ENCODE measurements around the gene EHD4. TPM values are rescaled to one million over a fixed set of nuclear protein-coding genes. Genes with fewer than 3 reads are reported as not detected.

Gene EHD4
- polyA plus RNA-seq, 1 donor = 39.6 TPM

DNA sequence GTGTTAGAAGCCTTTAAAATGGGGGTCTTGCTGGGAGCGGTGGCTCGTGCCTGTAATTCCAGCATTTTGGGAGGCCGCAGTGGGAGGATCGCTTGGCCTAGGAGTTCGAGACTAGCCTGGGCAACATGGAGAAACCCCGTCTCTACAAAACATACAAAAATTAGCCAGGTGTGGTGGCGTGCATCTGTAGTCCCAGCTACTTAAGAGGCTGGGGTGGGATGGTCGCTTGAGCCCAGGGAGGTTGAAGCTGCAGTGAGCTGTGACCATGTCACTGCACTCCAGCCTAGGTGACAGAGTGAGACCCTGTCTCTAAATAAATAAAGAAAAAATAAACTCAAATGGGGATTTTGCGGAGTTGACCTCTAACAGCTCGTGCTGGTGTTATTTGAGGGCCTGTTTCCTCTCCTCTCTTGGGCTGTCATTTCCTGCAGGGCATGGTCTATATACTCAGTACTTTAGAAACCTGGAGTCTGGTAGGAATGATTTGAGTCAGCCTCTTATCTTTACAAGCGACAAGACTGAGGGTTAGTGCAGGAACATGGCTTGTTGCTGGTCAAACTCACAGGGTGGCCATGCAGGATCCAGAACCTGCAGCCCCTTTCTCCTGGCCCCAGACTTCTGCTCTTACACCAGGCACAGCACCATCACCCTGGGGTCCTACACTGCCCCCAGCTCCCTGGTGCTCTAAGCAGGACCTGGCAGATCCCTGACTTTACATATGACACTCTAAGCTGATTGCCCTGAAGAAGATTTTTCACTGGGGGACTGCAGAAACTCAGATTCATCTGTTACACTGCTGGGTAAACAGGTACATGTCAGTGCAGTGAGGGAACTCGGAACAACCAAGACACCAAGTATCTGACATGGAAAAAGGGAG lies 15.1 kb downstream of the EHD4 start:
- DNase-seq (ENCODE audit: low read depth) = no peak

DNA sequence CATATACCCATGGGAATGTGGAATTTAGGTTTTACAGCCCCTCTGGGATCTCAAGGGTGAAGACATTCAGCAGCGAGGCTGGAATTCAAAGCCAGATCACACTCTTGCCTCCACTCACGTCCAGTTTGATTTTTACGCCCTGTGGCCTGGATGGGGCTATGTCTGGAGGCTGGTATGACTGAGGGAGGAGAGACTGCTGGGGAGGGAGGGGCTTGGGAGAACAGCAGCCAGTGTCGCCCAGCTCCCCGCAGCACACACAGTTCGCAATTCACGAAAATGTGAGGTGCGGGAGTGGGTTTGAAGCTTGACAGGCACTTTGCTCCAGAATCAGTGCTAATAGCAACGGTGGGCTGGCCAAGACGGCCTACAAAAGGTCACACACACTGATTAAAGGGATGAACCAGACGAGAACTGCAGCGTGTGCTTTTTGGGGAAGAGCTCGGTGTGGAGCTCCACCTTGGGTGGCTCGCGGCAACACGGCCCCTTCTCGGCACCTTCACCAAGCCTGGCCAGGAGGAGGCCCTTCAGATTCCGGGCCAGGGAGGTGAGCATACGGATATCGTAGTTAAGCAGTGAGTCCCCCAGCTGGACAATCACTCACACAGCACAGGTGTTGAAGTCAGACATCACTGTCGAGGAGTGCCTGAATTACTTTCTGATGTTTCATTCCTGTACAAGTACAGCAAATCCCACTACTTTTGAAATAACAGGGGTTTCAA lies 16.4 kb downstream of the EHD4 start:
- DNase-seq (ENCODE audit: low read depth) = no peak

DNA sequence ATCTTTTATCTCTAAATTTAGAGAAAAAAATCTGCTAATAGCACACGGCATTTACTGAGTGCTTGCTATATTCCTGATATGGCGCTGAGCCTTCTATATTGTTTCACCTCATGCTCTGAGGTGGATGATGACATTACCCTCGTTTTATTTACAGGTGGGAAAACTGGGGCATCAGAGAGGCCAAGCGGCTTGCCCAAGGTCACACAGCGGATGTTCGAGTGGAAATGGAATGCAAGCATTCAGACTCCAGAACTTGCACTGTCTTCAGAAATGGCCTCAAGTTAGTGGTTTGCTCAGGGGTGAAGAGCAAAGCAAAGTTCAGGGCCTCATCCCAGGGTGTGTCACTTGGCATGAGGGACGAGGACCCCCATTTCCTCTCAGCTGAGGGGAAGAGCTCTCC lies 17.3 kb downstream of the EHD4 start:
- DNase-seq (ENCODE audit: low read depth) = no peak

DNA sequence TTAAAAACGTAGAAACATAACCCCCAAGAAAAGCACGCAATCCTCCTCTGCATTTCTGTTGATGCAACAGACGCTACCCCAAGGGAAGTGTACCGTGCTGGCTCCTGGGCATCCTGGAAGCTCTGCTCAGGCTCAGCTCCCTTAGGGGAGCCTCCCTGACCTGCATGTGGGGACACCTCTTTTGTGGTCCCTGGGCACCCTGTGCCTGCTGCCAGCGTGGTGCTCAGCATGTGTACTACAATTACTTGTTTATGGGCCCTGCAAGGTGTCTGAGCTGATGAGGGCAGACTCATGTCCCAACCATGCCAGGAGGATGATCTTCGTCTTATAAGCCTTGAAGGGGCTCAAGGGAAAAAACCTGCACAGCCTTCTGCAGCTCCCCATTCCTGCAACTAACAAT lies 18.3 kb downstream of the EHD4 start:
- DNase-seq (ENCODE audit: low read depth) = no peak

DNA sequence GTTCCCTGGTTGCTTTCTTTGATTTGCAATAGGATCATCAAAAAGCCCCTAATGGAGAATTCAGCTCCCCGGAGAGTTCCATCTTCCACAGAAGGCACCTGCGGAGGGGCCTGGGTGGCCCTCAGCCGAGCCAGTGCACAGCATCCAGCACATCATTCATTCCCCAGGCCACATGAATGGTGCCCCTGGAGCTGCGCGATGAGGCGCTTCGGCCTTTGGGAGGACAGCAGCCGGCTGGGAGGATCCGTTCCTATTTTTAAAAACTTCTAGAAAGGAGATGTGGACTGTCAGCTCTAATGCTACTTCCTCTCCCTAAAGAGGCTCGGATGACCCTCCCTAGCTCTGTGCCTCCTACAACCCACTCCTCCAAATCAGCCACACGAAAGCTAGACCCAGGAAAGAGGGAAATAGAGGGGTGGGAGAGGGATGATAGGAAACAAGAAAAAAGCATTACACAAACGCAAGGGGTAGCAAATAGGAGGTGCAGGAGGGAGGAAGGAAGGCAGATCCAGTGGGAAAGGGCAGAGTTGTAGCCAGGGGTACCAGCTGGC lies 20.3 kb downstream of the EHD4 start:
- DNase-seq (ENCODE audit: low read depth) = no peak

DNA sequence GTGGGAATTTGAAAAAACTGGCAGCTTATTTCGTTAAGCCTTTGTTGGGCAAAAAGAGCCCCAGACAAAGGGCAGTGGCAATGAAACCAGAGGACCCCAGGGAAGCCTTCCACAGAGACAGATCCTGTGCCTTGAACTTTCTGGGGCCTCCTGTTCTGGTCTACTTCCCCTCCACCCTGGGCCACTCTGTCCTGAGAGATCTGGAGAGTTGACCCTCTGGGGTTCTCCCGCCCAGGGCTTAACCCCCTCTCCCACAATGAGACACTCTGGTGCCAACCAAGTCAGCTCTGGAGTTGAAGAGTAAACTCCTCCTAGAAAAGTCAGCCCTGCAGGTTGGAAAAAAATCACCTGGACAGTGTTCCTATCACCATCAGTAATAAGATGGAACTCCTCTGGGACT lies 20.8 kb downstream of the EHD4 start:
- no peak for DNase-seq (ENCODE audit: low read depth)

DNA sequence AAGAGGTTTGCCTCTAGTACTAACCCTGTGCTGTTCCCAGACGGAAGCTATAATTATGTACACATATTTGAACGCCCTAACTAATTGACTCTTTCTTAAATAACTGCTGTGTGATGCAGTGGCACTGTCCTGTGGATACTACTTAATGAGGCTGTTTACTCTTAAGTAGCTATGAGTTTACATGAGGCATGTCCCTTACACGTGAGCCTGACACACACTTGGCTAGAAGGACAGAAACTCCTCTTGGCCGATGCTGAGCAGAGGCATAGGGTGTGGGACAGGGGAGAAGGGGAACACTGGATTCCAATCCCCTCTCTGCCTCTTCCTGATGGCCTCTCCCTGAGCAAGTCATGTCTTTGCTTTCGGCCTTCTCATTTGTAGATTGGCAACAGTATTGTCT lies 21.9 kb downstream of the EHD4 start:
- no peak for DNase-seq (ENCODE audit: low read depth)

DNA sequence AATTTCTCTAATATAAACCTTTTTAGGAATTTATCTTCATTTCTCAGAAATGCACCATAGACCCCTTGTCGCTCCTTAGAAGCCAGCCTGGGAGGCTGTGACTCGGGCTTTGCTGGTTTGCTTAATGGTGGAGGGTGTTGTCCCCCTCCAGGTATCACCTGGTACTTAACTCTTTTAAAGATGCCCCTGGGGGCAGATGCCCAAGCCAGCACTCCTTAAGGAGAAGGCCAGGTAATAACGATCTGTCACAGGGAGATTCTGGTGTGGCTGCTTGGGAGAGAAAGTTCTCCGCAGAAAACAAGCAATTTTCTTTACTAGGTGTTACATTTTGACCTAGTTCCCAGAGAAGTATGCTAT lies 22.3 kb downstream of the EHD4 start:
- no peak for DNase-seq (ENCODE audit: low read depth)

DNA sequence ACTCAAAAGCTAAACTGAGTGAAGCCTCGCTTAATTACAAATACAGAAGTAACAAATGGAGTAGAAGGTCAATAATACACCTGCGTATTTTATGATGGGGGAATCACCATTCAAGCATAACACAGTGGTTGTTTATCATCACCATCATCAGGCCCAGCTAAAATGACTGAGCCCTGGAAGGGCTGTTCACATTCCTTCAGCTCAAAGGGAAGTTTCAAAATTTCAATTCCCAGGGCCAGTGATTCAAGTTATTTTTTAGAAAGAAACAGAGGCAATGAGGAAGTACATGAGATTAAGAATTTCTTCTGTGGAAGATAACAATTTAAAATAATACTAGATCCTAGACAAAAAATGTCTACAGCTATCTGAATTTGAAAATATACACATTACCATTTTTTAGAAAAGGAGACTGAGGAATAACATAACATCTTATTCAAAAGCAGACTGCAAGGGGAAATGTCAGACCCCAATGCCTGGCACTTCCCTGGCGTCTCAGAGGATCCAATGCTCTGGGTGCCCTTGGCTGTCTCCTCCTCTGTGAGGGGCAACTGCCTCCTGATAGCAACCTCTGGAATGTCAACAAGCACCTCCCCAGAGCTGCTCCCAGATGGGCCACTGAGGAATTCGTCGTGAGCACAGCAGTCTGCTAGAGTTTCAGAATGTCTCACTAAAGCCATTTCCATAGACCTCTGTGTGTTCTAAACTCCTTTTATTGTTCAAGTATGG lies 22.8 kb downstream of the EHD4 start:
- no peak for DNase-seq (ENCODE audit: low read depth)

DNA sequence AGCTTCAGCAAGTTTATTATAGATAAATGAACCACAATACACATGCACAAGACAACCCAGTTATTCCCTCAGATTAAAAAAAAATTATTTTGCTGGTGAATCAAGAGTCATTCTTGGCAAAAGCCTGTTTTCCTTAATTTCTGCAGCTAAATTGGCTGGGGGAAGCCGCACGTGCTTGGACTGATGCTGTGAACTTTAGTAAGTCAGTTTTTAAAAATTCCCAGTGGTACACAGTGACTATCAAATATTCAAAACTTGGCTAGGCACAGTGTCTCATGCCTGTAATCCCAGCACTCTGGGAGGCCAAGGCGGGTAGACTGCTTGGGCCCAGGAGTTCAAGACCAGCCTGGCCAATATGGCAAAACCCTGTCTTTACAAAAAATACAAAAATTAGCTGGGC lies 23.9 kb downstream of the EHD4 start:
- peak; percentile 54 for DNase-seq (ENCODE audit: low read depth)

DNA sequence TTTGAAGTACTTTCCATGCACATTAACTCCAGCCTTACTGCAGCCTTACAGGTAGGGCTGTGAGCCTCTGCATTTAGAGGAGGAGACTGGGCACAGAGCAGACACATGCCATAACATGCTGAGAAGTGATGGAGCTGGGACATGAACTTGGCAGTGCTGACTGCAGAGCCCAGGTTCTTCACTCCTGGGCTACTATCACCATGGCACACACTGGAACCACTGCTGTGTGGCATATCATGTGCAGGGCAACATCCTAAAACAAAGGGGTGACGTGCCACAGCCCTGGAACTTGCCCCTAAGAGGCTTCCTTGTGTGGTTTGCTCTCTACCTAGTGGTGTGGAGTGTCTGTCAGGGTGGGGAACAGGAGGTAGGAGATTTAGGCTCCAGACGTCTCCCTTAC lies 25.4 kb downstream of the EHD4 start:
- no peak for DNase-seq (ENCODE audit: low read depth)

DNA sequence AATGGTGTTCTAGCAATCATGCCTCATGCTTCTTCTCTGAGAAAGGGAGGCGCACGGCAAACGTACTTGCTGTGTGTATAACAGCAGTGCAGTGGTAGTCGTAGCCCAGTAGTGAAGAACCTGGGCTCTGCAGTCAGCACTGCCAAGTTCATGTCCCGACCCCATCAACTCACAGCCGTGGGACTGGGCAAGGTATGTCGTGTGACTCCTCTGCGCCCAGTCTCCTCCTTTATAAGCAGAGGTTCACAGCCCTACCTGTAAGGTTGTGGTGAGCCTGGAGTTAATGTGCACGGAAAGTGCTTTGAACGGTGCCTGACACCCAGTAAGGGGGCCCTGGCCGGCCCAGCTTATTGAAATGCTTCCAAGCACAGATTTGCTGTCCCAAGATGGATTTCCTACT lies 26.6 kb downstream of the EHD4 start:
- DNase-seq (ENCODE audit: low read depth) = no peak

DNA sequence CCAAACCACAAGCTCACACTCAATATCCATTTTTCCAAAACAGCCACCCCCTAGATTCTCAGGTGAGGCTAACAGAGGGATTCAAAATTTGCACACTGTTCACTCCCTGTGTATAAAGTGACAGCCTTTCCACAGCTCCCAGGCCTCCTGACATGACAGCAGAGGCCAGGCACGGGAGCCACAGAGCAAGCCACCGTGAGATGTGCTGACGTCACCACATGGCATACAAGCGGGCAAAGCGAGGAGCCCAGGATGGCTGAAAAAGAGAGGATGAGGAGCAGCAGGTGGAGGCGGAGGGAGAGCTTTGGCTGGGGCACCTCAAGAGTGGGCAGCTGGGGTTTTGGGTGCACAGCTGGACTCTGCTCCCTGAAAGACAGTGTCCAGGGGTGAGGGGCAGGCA lies 27.1 kb downstream of the EHD4 start:
- no peak for DNase-seq (ENCODE audit: low read depth)

DNA sequence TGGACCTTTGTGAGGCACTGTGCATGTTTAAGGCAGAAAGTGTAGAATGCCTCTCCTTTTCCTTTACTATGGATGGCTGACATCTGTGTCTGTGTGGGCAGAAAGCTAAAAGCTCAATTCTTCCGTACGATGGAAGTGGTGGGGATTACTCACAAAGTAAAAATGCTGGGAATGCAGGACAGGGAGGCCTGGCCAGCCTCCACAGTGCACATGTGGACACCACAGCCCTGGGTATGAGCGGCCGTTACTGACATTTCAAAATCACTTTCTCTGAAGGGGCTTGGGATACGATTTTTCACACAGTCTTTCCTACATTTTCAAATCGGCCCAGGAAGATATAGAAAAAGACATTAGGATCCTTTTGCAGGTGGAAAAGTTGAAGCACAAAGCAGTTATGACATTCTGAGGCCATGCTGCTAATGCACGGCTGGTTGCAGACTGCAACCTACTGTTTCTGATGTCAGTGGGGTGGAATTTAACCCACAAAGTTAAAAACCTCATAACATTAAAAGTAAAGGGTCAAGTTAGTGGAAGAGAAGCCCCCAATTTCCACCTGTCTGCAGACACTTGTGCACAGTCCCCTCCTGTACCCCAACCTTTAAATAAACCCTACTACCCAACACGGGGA lies 27.9 kb downstream of the EHD4 start:
- no peak for DNase-seq (ENCODE audit: low read depth)

DNA sequence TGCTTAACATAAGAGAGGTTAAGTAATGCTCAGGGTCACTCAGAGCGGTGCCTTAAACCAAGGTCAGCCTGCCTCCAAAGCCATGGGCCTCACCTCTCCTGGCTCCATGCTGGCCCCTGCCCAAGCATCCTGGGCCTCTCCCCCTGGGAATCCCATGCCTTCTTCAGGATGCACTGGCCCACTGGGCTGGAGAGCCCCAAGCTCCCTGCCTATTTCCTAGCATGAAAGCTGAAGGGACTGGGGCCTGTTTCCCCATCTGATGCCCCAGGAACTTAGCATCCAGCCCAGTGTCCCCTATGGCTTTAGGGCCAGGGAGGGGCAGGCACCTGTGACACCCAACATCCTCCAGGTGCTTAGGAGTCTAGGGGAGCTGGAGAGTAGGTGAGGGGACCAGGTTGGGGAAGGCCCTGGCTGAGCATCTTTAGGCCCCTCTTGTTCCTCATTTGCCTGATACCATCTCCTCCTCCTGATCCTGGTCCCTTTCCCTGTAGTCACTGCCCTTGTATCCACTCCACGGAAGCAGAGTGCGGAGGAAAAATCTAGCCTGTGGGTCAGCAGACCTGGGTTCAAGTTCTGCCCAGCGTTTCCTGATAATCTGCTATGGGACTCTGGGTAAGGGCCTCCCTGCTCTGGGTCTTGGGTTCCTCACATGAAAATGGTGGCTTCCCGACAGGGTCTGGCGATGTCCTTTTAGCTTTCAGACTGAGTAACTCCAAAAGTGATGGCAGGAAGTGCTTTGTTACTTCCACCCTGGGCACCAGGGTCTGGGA lies 28.6 kb downstream of the EHD4 start:
- DNase-seq (ENCODE audit: low read depth) = no peak

DNA sequence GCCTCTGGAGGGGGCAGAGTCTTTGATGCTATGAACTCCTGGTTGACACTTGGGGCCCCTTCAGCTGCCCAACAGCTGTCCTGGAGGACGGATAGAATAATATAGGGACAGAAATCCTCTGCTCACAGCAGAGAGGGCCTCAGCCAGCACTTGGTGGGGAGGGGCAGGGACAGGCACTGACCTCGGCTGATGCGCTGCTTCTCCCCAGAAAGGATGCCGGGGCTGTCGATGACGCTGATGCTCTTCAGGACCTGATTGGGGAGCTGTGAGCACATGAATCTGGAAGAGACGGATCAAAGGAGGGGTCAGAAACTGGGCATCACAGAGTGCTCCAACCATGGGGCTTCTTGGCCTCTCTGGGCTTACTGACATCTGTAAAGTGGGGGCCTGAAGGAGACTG lies 29.5 kb downstream of the EHD4 start:
- DNase-seq (ENCODE audit: low read depth) = no peak

DNA sequence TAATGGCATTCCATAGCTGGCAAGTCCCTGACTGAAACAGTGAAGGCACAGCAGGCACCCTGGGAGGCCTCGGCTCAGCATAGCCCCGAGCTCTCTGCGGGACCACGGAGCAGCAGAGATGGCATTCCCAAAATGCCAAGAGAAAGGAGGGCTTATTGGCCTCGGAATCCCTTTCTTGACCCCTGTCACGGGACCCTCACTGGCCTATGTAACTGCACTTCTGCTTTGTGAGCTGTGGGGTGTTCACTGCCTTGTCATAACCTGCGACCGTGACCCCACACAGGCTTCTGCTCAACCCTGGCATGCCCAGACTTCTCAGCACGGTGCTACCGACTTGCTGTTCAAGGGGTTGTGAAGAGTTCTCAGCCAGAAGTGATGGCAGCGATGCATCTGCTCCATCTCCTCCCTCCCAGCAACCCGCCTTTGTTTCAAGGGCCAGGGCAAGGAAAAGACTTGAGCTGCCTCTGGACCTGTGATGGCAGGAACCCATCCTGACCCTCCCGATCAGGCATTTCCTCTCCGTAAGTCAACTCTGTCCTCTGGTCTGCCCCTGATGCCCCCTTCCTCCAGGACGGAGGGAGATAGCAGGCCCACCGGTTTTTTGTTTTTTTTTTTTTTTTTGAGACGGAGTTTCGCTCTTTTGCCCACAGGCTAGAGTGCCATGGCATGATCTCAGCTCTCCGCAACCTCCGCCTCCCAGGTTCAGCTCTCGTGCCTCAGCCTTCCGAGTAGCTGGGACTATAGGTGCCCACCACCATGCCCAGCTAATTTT lies 30.5 kb downstream of the EHD4 start:
- DNase-seq (ENCODE audit: low read depth) = no peak

DNA sequence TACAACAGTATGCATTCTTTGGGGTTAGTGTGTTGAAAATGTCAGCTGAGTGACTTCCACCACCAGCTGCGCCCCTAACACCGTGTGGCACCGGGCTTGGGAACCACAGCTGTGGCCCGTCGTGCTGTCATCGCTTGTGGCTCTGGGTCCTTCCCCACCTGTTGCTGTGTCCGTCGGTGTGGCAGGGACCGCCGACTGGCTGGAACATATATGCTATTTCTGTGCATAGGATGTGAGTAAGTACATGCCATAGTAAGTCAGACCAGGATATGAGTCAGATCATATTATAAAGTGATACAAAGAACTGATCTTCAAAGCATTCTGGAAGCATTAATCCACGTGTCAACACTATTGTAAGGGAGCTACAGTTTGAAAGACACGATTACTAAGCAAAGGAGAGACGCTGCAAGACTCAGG lies 31.9 kb downstream of the EHD4 start:
- no peak for DNase-seq (ENCODE audit: low read depth)

DNA sequence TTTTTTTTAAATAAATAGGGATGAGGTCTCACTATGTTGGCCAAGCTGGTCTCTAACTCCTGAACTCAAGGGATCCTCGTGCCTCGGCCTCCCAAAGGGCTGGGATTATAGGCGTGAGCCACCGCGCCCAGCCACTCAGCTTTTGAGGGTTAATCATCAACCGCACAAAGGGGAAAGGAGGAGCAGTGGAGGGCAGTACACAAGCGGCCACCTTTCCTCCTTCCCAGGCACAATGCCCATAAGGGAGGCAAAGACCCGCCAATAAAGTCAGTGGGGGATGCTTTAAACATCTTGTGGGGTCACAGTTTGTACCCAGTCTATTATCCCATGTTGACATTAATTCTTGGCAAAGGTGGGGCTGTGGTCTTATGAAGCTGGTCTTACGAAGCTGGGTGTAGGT lies 32.4 kb downstream of the EHD4 start:
- DNase-seq (ENCODE audit: low read depth) = no peak

DNA sequence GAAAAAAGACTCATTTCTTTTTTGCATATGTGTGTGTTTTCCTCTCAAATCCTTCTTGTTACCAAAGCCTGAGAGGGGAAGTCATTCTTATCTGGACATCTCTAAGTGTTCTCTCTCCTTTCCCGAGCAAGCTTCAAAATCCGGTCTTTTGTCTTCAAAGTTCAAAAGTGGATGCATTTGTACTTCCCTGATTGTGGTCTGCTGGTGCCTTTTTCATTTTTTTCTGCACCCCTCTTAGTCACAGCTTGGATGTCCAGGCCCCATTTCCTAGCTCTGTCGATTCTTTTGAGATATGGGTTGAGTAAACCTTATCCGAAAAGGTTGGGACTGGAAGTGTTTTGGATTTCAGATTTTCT lies 34.8 kb downstream of the EHD4 start:
- DNase-seq (ENCODE audit: low read depth) = no peak

All from forelimb muscle (tissue), 1 donor.